Keratinocyte (primary cell): ENCODE results near the gene OGFOD3.

Experiments
- CTCF ChIP-seq, 3 experiments: IDR thresholded peaks in 1 of 3; conservative IDR thresholded peaks in 1 of 3; optimal IDR thresholded peaks in 1 of 3; 2 replicates in 2 of 3; 3 replicates in 1 of 3; pipeline versions ENCODE3 to v1.5.1; 2011; ENCODE audit warnings: low read length in 3 of 3, mild to moderate bottlenecking in 3 of 3, moderate library complexity in 2 of 3, control low read depth in 1 of 3, inconsistent platforms in 1 of 3; ENCODE audit not compliant: insufficient read depth in 2 of 3; ENCODE audit errors: extremely low read depth in 1 of 3
- EZH2 ChIP-seq: IDR thresholded peaks from one replicate; pipeline ENCODE4 v1.6.1; 2012; ENCODE audit warnings: inconsistent platforms, mild to moderate bottlenecking, low read length, moderate library complexity

- TF ChIP-seq CTCF (optimal IDR thresholded peaks at IDR 0.05 in 1 of 3, IDR thresholded peaks at IDR 0.05 in 1 of 3, conservative IDR thresholded peaks at IDR 0.05 in 1 of 3; ENCODE audit: extremely low read depth in 1 of 3, insufficient read depth in 2 of 3, low read length in 3 of 3) (no peak), EZH2 (no peak)
These were observed 29.5 kb upstream of the OGFOD3 start for GRCh38 chr17:82447876-82448275.
